HAP-1 (cell line): ENCODE measurements around the gene ENOPH1.
"Not testable (repeated sequence)": the region's sequence is repeated elsewhere in the genome, so short reads cannot be mapped to it uniquely, and the experiment has no call there.

Source experiments
- DNase-seq, 2 experiments: peaks; one replicate each; pipeline ENCODE4 v3.0.0-alpha.2; 2016 to 2020; ENCODE audit warnings: low spot score in 2 of 2
- H3K27me3 ChIP-seq: fragments of 250-450 bp; sonication (Bioruptor Pico); 2 replicates; pipeline ENCODE4 v1.5.1; 2020; ENCODE audit warnings: low read depth, mild to moderate bottlenecking, moderate library complexity
- H3K36me3 ChIP-seq: fragments of 250-450 bp; sonication (Bioruptor Pico); replicated peaks from 2 replicates; pipeline ENCODE4 v1.5.1; 2020; ENCODE audit warnings: mild to moderate bottlenecking
- H3K4me1 ChIP-seq: fragments of 250-450 bp; sonication (Bioruptor Pico); 2 replicates; pipeline ENCODE4 v1.5.1; 2020; ENCODE audit warnings: mild to moderate bottlenecking
- H3K4me3 ChIP-seq: fragments of 250-450 bp; sonication (Bioruptor Pico); 2 replicates; pipeline ENCODE4 v1.5.1; 2020; ENCODE audit warnings: mild to moderate bottlenecking, moderate library complexity
- H3K9me3 ChIP-seq: fragments of 250-450 bp; sonication (Bioruptor Pico); 2 replicates; pipeline ENCODE4 v1.5.1; 2020; ENCODE audit warnings: mild to moderate bottlenecking, moderate library complexity
- in situ Hi-C: fragments of 300-500 bp; cut with MboI; formaldehyde crosslinking; loops from 3 replicates; pipeline ENCODE4 v1.14.3; 2020; ENCODE audit warnings: low sequenced_read_pairs, inconsistent platforms, mixed read lengths

Gene ENOPH1

GRCh38 chr4:82462415-82462831 is 32.0 kb downstream of the ENOPH1 start:
- peaks cover 9% of the 10 kb centered on the region for H3K4me1 ChIP-seq
- peak; percentile 73 to 91 for DNase-seq
- in situ Hi-C loops = loop anchor here (5.0 to 25.0 kb wide), 3 partner anchors 275 to 800 kb away; no protein-coding TSS in a partner anchor
- no peaks in the 10 kb centered on the region; the same call in 1 of the 2 replicates for H3K9me3 ChIP-seq
- no peak overlapping the region for H3K4me3 ChIP-seq
- no peaks in the 10 kb centered on the region for H3K27me3 ChIP-seq
- peaks cover 53% of the 10 kb centered on the region for H3K36me3 ChIP-seq

- in situ Hi-C loops = loop anchor here (5.0 to 25.0 kb wide), 3 partner anchors 274 to 799 kb away; no protein-coding TSS in a partner anchor
- Histone ChIP-seq H3K27me3 (no peaks in the 10 kb centered on the region), H3K4me3 (no peak overlapping the region), H3K4me1 (peaks cover 9% of the 10 kb centered on the region), H3K9me3 (no peaks in the 10 kb centered on the region; the same call in 1 of the 2 replicates), H3K36me3 (peaks cover 45% of the 10 kb centered on the region)
- no peak for DNase-seq
Measured at GRCh38 chr4:82463221-82463620, 32.8 kb downstream of the ENOPH1 start.

- in situ Hi-C loops = loop anchor here (25.0 kb wide), 2 partner anchors 395 to 795 kb away; no protein-coding TSS in a partner anchor
- Histone ChIP-seq H3K9me3 (no peaks in the 10 kb centered on the region; the same call in 1 of the 2 replicates), H3K36me3 (peaks cover 12% of the 10 kb centered on the region), H3K4me1 (peaks cover 7% of the 10 kb centered on the region), H3K27me3 (no peaks in the 10 kb centered on the region), H3K4me3 (no peak overlapping the region)
- DNase-seq = no peak
Measured at GRCh38 chr4:82467471-82467870, 37.1 kb downstream of the ENOPH1 start.

- no peaks in the 10 kb centered on the region for H3K27me3 ChIP-seq
- H3K4me3 ChIP-seq = no peak overlapping the region
- H3K36me3 ChIP-seq = no peaks in the 10 kb centered on the region; the same call in 1 of the 2 replicates
- H3K4me1 ChIP-seq = peaks cover 4% of the 10 kb centered on the region
- H3K9me3 ChIP-seq = no peaks in the 10 kb centered on the region
- DNase-seq = no peak
- in situ Hi-C loops = loop anchor here (25.0 kb wide), 2 partner anchors 392 to 792 kb away; no protein-coding TSS in a partner anchor
Measured at GRCh38 chr4:82469791-82470345, 39.5 kb downstream of the ENOPH1 start.

GRCh38 chr4:82473080-82473479 is 42.7 kb downstream of the ENOPH1 start:
- H3K36me3 ChIP-seq, H3K9me3 ChIP-seq, DNase-seq, H3K27me3 ChIP-seq, H3K4me3 ChIP-seq: not testable (repeated sequence)
- in situ Hi-C loops = loop anchor here (25.0 kb wide), 2 partner anchors 389 to 789 kb away; no protein-coding TSS in a partner anchor
- peaks cover 12% of the 10 kb centered on the region for H3K4me1 ChIP-seq

- Histone ChIP-seq H3K27me3 (no peaks in the 10 kb centered on the region), H3K4me1 (peaks cover 12% of the 10 kb centered on the region), H3K36me3 (no peaks in the 10 kb centered on the region; the same call in 1 of the 2 replicates), H3K4me3 (no peak overlapping the region), H3K9me3 (no peaks in the 10 kb centered on the region)
- no peak for DNase-seq
- in situ Hi-C loops = loop anchor here (25.0 kb wide), 2 partner anchors 389 to 789 kb away; no protein-coding TSS in a partner anchor
Measured at GRCh38 chr4:82473621-82474164, 43.3 kb downstream of the ENOPH1 start.

GRCh38 chr4:82475931-82476330 is 45.5 kb downstream of the ENOPH1 start:
- in situ Hi-C loops, H3K4me3 ChIP-seq, H3K36me3 ChIP-seq, H3K9me3 ChIP-seq, H3K27me3 ChIP-seq: not testable (repeated sequence)
- peaks cover 12% of the 10 kb centered on the region for H3K4me1 ChIP-seq
- DNase-seq = peak in 1 of 2 experiments; percentile 14

- H3K27me3 ChIP-seq, DNase-seq, H3K9me3 ChIP-seq, in situ Hi-C loops, H3K4me3 ChIP-seq, H3K36me3 ChIP-seq: not testable (repeated sequence)
- H3K4me1 ChIP-seq = peaks cover 12% of the 10 kb centered on the region
Measured at GRCh38 chr4:82477469-82477868, 47.1 kb downstream of the ENOPH1 start.

GRCh38 chr4:82479562-82479961 is 49.2 kb downstream of the ENOPH1 start:
- Histone ChIP-seq H3K9me3 (no peaks in the 10 kb centered on the region), H3K36me3 (no peaks in the 10 kb centered on the region), H3K4me3 (no peak overlapping the region), H3K4me1 (peaks cover 12% of the 10 kb centered on the region), H3K27me3 (no peaks in the 10 kb centered on the region)
- DNase-seq = no peak
- in situ Hi-C loops = no loop called here

- Histone ChIP-seq H3K27me3 (no peaks in the 10 kb centered on the region), H3K36me3 (no peaks in the 10 kb centered on the region)
- in situ Hi-C loops = no loop called here
Measured at GRCh38 chr4:82480771-82481505, 50.5 kb downstream of the ENOPH1 start.

GRCh38 chr4:82481506-82481840 is 51.1 kb downstream of the ENOPH1 start:
- Histone ChIP-seq H3K27me3 (no peaks in the 10 kb centered on the region), H3K4me3 (no peak overlapping the region), H3K4me1 (no peaks in the 10 kb centered on the region), H3K36me3 (no peaks in the 10 kb centered on the region), H3K9me3 (no peaks in the 10 kb centered on the region)
- in situ Hi-C loops = no loop called here
- no peak for DNase-seq

More at GRCh38 chr4:82480771-82481505, 50.5 kb downstream of the ENOPH1 start:
- Histone ChIP-seq H3K9me3 (no peaks in the 10 kb centered on the region), H3K4me3 (no peak overlapping the region), H3K4me1 (peaks cover 2% of the 10 kb centered on the region)
- DNase-seq = no peak

GRCh38 chr4:82482387-82482786 is 52.0 kb downstream of the ENOPH1 start:
- in situ Hi-C loops = no loop called here
- no peak overlapping the region for H3K4me3 ChIP-seq
- no peaks in the 10 kb centered on the region for H3K36me3 ChIP-seq

GRCh38 chr4:82484996-82485783 is 54.8 kb downstream of the ENOPH1 start:
- in situ Hi-C loops = no loop called here
- no peaks in the 10 kb centered on the region for H3K4me1 ChIP-seq
- H3K4me3 ChIP-seq = no peak overlapping the region
- no peaks in the 10 kb centered on the region for H3K9me3 ChIP-seq
- no peaks in the 10 kb centered on the region for H3K36me3 ChIP-seq
- no peak for DNase-seq
- H3K27me3 ChIP-seq = no peaks in the 10 kb centered on the region

More at GRCh38 chr4:82482387-82482786, 52.0 kb downstream of the ENOPH1 start:
- Histone ChIP-seq H3K9me3 (no peaks in the 10 kb centered on the region), H3K27me3 (no peaks in the 10 kb centered on the region), H3K4me1 (no peaks in the 10 kb centered on the region)
- no peak for DNase-seq
